Uterus (tissue), 4 donors: ENCODE data around the gene PEX5L. TPM values are rescaled to one million over a fixed set of nuclear protein-coding genes. Genes with fewer than 3 reads are reported as not detected.
A peak's percentile ranks its signal among the peaks of the same experiment; 100 is the strongest.

Experiments
- DNase-seq, 2 donors: peaks; one replicate each; pipeline ENCODE4 v3.0.0-alpha.2; 2019 to 2020
- H3K27ac ChIP-seq, 2 donors: fragments of 200-600 bp; sonication (generic); 1 replicate in 1 of 2; 2 replicates in 1 of 2; pipeline ENCODE4 v1.5.1; 2016 to 2018
- H3K27me3 ChIP-seq, 2 donors: fragments of 200-600 bp; sonication (generic); one replicate each; pipeline ENCODE4 v1.5.1; 2018 to 2019; ENCODE audit warnings: control low read depth in 1 of 2
- H3K36me3 ChIP-seq, 2 donors: fragments of 200-600 bp; sonication (generic); one replicate each; pipeline ENCODE4 v1.5.1; 2019; ENCODE audit warnings: control low read depth in 1 of 2
- H3K4me1 ChIP-seq, 2 donors: fragments of 200-600 bp; sonication (generic); one replicate each; pipeline ENCODE4 v1.5.1; 2018 to 2019; ENCODE audit warnings: control low read depth in 1 of 2
- H3K4me3 ChIP-seq, 2 donors: fragments of 200-600 bp; sonication (generic); 1 replicate in 1 of 2; 2 replicates in 1 of 2; pipeline ENCODE4 v1.5.1; 2018 to 2019; ENCODE audit warnings: mild to moderate bottlenecking in 1 of 2
- H3K9me3 ChIP-seq, 2 donors: fragments of 200-600 bp; sonication (generic); one replicate each; pipeline ENCODE4 v1.5.1; 2019; ENCODE audit warnings: control low read depth in 1 of 2
- POLR2A ChIP-seq, 2 donors: fragments of 450-650 bp; IDR thresholded peaks; one replicate each; pipeline ENCODE4 v1.6.1; 2016; ENCODE audit warnings: antibody characterized with exemption in 2 of 2, mild to moderate bottlenecking in 1 of 2, moderate library complexity in 1 of 2
- intact Hi-C: fragments of 100-400 bp; cut with DNase I; formaldehyde crosslinking; loops from one replicate; pipeline ENCODE4 v1.15.1; 2023; ENCODE audit warnings: low total_unique reads
- total RNA-seq, 4 donors: library from RNA; depleted of rRNA in 3 of 4; stranded (reverse); fragments of >200 nt in 3 of 4; gene quantifications; one replicate each; pipeline versions ENCODE4 v1.1.0 to v1.2.4, GENCODE V29; 2014 to 2023
- TF ChIP-seq, protein P1 (sequence below), 4 experiments: fragments of 200-600 bp in 2 of 4; fragments of 450-650 bp in 2 of 4; sonication (generic) in 2 of 4; IDR thresholded peaks; one replicate each; pipeline ENCODE4 v1.5.1; 2016 to 2019; ENCODE audit warnings: antibody characterized with exemption in 4 of 4, mild to moderate bottlenecking in 2 of 4, moderate library complexity in 1 of 4
- donor health status: DM: yes; HTN: yes; CAD: no.

Gene PEX5L
- total RNA-seq, 4 donors from 2014 or later, result 0.07 to 0.34 TPM; not detected in 2

GRCh38 chr3:179750720-179751328 lies 285.9 kb downstream of the PEX5L start:
- H3K36me3 ChIP-seq, result no peaks in the 10 kb centered on the region
- intact Hi-C loops, result no loop called here
- DNase-seq, result no peak
- H3K4me3 ChIP-seq, result no peak overlapping the region
- H3K27me3 ChIP-seq, result no peaks in the 10 kb centered on the region
- H3K4me1 ChIP-seq, result no peaks in the 10 kb centered on the region
- TF ChIP-seq, protein P1, sequence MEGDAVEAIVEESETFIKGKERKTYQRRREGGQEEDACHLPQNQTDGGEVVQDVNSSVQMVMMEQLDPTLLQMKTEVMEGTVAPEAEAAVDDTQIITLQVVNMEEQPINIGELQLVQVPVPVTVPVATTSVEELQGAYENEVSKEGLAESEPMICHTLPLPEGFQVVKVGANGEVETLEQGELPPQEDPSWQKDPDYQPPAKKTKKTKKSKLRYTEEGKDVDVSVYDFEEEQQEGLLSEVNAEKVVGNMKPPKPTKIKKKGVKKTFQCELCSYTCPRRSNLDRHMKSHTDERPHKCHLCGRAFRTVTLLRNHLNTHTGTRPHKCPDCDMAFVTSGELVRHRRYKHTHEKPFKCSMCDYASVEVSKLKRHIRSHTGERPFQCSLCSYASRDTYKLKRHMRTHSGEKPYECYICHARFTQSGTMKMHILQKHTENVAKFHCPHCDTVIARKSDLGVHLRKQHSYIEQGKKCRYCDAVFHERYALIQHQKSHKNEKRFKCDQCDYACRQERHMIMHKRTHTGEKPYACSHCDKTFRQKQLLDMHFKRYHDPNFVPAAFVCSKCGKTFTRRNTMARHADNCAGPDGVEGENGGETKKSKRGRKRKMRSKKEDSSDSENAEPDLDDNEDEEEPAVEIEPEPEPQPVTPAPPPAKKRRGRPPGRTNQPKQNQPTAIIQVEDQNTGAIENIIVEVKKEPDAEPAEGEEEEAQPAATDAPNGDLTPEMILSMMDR (IDR thresholded peaks at IDR 0.05), result peak in 1 of 4 experiments; percentile 17
- TF ChIP-seq POLR2A (IDR thresholded peaks at IDR 0.05), result no peak
- H3K9me3 ChIP-seq, result no peaks in the 10 kb centered on the region
- no peak overlapping the region for H3K27ac ChIP-seq

GRCh38 chr3:179745716-179746115 lies 291.0 kb downstream of the PEX5L start:
- Histone ChIP-seq H3K4me1 (no peaks in the 10 kb centered on the region), H3K27me3 (no peaks in the 10 kb centered on the region), H3K4me3 (no peak overlapping the region), H3K9me3 (no peaks in the 10 kb centered on the region), H3K27ac (no peak overlapping the region), H3K36me3 (no peaks in the 10 kb centered on the region)
- intact Hi-C loops, result no loop called here
- DNase-seq, result no peak
- TF ChIP-seq POLR2A (IDR thresholded peaks at IDR 0.05), result no peak
- TF ChIP-seq, protein P1 (IDR thresholded peaks at IDR 0.05), result no peak

DNA sequence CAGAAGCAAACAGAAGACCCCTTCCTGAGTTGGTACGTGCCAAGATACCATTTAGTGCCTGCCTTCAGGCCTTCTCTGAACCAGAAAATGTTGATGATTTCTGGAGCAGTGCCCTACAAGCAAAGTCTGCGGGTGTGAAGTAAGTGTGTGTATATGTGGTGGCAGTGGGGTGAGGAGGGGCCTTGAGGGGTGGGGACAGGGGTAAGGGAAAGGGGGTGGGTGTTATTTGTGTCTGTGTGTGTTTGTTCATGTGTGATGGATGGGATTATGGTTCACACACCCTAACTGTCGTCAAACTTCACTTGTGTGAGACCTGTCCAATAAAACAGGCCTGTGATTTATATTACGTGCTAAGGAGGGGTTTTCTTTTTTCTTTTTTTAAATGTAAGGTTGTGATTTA lies 291.7 kb downstream of the PEX5L start:
- no peaks in the 10 kb centered on the region for H3K27me3 ChIP-seq
- intact Hi-C loops, result no loop called here
- no peaks in the 10 kb centered on the region for H3K4me1 ChIP-seq
- H3K4me3 ChIP-seq, result no peak overlapping the region
- H3K36me3 ChIP-seq, result no peaks in the 10 kb centered on the region
- DNase-seq, result no peak
- no peak overlapping the region for H3K27ac ChIP-seq
- no peaks in the 10 kb centered on the region for H3K9me3 ChIP-seq
- TF ChIP-seq, protein P1 (IDR thresholded peaks at IDR 0.05), result no peak
- TF ChIP-seq POLR2A (IDR thresholded peaks at IDR 0.05), result no peak
